ENCODE data around the gene CANT1.
"Not testable (repeated sequence)": the region's sequence is repeated elsewhere in the genome, so short reads cannot be mapped to it uniquely, and the experiment has no call there.

The CANT1 gene

DNA sequence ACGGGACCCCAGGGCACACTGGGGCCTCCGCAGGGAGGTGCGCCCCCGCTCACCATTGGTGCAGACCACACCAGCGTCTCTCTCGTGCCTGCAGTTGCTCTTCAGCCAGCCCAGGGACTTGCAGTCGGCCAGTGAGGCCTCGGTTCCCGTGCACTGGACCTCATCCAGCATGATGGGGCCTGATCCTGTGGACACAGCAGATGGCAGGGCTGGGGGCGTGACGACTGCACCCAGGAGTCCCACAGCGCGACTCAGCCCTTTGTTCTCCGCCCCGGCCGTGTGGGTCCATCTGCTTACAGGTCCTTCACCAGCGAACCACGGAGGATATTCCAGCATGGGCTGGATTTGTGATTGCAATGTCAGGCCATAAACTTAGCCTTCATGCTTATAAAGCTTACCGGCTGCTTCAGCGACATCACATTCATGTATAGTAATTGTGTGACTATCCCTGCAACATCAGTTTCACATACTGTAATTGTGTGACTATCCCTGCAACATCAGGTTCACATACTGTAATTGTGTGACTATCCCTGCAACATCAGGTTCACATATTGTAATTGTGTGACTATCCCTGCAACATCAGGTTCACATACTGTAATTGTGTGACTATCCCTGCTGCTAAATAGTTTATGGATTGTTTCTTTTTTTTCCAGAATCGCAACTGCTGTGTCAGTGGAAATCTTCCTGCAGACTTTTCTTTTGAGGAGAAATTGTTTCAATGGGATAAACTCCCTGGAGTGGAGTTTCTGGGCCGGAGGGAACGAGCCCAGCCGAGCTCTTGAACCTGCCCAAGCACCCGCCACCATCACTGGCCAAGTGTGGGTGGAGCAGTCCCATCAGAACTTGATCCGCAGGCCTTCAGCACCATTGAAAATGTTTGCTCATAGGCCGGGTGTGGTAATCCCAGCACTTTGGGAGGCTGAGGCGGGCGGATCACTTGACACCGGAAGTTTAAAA, 34.7 kb downstream of the CANT1 start:
- no peak for DNase-seq

DNA sequence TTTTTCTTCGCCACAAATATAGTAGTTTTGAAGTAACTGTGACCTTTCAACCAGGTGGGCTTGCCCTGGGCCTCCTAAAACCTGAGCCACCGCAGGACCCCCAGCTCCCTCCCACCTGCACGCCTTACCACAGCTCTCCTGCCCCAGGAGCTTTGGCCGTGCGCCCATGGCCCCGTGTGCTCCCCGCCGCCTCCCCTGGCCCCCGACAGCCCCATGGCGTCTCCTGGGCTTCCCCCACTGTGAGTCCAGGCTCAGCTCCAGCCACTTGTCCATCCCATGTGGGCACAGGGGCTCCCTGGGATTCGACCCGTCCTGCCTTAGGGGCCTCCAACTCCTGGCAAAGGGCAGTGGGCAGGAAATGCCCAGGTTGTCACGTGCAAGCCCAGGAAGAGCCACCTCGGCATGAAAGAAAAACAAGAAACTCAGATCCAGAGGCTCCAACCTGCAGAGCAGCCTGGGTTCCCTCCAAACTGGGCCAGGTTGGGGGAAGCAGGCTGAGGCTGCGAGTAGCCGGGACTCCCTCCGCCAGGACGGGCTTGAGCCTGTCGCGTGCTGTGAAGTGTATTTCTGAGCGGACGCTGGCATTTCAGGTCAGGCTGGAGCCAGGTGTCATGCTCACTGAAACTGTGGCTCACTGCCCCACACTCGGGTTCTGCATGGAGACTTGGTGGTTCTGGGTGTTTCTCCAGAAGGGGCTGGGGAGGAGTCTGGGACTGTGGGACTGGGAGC, 35.6 kb downstream of the CANT1 start:
- no peak for DNase-seq

DNA sequence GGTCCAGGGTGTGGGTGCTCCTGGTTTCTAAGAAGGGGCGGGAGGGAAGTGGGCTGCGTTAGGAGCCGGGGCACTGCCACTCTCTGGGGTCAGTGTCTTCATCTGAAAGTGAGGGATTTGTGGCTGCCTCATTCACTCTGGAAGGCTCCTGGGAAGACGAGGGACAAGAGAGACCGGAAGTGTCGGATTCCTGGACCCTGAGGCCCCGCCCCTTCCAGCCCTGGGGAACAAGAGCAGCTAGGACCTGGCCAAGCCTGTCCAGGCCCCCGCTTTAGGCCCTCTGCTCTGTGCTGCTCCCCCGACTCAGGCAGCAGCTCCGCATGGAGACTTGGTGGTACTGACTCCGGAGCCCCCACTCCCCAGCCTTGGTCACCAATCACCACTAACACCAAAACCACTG, 36.4 kb downstream of the CANT1 start:
- DNase-seq = no peak

DNA sequence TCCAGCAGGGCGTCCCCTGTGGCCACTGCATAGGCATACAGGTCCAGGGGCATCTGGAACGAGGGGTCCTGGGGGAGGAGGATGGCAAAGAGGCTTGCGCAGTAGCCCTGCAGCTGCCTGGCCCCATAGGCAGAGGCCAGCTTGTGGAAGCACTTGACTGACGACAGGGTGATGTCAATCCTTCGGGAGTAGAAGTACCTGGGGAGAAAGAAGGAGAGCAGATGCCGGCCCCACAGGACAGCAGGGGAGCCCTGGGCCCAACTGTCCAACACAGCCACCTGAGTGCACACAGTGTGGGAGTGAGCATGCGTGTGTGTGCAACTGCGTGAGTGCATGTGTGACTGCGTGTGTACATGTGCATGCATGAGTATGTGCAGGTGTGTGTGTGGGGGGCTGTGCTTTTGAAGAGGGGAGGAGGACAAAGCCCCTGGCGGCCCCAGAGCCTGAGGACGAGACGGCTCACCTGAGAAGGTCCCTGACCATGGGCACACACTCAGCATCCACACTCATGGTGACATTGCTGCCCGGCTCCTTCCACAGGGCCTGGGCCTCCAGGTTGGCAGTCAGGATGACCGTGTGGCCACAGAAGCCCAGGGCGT, 37.0 kb downstream of the CANT1 start:
- DNase-seq = no peak

DNA sequence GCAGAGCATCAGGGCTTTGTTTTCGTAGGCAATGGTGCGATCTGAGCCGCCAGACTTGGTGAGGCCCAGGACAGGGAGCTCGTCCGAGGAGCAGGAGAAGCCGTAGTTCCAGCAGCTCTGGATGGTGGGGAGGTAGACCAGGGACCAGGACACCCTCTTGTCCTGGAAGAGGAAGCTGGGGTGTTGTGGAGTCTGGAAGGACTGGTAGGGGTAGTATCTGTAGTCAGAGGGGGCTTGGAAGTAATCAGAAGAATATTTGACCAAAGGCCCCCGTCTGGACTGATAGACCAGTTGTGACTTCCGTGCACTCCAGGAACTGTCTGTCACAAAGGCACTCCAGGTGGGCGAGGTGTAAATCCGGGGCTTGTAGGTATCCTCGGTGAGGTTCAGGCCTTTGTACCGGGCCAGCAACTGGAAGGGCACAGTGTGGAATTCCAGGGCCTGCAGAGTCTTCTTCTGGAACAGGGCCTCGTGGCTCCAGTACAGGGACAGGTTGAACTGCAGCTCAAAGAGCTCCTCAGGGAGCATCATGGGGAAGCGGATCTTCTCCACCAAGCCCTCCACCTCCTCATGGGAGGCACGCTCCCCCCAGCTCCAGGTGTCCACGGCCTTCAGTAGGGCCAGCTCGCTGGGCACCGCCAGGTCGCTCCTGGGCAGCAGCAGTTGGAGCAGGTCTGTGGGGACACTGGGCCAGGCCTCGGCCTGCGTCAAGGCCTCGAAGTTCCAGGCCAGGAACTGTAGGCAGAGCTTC, 37.6 kb downstream of the CANT1 start:
- no peak for DNase-seq

DNA sequence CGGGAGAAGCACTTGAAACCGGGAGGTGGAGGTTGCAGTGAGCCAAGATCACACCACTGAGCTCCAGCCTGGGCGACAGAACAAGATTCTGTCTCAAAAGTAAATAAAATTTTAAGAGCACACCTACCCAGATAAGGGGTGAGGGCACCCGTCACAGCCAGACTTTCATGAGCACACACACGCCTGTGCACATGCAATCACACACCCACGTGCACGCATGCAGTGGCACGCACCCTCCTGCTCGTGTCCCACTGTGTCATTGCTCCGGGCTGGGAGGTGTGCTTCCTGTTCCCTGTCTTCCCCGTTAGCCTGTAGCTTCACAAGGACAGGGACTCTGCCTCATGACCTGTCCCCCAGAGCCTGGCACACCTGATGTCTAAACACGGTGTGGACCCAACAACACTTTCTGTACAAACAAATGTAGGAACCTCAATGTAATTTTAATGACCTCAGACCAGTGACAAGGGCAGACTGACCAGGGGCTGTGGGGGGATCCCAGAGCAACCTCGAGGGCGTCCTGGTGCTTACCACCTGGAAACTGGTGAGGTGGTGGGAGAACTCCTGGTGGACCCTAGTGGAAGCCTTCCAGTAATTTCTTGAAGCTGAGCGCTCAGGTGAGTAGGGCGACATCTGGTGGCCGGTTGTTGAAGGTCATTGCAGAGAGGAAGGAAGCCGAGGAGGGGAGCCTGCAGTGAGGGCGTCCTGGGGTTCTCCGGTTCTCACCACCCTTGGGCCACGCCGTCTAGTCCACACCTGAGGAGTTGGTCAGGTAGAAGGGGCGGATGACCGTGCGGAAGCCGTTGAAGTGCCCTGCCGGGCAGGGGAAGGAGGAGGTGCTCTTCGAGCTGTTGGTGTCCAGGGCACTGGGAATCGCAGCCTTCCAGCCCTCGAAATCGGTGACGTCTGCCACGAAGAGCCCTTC, 38.5 kb downstream of the CANT1 start:
- peak; percentile 36 for DNase-seq

DNA sequence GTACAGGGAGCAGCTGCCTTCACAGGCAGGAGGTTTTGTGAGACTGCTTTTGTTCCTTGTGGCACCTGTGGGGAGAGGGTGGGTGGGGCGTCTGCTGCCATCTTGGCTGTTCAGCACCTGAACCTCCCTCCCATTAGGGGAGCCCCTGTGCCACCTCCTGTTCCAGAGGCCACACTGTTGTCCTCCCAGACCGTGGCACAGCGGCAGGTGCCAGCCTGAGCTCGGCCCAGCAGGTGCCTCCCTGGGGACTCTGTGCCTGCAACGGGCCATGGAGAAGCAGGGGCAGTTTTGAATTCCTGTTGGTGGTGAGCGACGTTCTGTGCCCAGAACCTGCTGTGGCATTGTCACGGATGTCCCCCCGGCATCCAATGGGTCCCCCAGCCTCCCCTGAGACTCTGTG, 39.7 kb downstream of the CANT1 start:
- no peak for DNase-seq

DNA sequence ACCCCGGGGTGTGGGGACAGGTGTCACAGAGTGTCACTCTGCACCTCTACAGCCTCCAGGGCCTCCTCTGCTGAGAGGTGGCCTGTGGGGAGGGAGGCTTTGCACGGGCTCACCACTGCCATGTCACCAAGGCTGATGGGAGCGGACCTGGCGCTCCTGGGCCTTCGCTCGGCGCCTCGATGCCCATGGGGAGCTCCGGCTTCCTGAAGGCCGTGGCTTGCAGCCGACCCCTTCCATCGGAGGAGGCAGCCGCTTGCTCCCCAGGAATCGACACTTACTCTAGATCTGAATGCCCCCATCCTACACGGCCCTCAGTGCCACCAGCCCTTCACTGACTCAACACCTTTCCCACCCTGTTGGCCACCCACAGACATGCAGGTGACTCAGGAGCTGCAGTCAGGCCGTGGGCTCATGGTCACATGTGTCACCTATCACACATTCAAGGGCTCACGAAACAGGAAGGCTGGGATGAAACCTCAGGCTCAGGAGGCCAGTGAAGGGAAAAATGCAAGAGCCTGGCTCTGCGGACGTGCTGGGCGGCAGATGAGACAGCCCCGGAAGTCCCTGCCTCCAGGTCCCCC, 41.7 kb downstream of the CANT1 start:
- DNase-seq = no peak

DNA sequence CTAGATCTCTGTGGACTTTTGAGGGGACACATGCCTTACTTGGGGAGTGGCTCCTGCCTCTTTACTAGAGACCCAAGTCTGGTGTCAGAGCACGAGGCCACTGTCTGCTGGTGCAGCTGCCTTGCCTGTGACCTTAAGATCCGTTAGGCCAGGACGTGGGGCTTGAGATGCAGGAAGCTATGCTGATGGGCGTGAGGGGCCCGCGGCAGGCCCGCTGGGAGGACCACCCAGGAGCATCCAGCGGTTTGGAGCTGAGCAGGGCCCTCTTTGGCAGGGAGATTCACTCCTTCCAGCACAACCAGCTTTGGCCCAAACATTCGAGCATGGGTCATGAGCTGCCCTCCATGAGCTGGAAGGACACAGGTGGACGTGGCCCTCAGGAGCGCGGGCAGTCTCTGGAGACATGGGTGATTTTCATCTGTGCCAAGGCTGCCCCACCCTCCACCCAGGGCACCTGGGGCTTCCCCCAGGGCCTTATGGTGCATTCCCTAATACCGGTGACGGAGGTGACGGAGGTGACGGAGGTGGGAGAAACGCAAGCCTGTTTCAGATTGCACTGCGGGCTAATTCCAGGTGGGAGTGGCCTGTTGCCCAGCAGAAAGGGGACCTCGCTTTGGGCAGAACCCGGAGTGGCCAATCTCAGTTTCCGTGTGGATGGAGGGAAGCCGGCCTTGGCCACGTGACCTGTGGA, 42.5 kb downstream of the CANT1 start:
- no peak for DNase-seq

DNA sequence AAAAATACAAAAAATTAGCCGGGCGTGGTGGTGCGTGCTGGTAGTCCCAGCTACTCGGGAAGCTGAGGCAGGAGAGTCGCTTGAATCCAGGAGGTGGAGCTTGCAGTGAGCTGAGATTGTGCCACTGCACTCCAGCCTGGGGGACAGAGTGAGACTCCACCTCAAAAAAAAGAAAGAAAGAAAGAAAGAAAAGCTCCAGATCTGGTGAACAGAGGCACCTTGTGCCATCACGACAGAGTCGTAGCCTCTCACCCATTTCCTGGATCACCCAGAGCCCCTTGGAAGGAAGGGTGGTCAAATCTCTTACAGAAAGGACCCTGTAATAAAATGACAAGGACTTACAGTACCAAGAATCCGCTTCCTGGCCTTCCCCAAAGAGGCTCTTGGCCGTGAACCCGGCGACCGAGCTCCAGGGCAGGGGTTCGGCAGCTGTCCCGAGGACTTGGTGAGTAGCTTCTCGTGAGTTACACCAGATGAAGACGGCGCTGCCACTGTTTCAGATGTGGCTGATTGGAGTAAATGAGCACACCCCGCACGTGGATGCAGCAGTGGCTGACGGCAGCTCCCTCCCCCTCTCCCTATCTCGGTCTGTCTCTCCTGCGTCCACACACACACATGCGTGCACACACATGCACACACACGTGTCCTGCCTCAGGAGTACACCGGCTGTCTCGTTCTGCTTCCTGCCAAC, 43.3 kb downstream of the CANT1 start:
- DNase-seq = no peak

DNA sequence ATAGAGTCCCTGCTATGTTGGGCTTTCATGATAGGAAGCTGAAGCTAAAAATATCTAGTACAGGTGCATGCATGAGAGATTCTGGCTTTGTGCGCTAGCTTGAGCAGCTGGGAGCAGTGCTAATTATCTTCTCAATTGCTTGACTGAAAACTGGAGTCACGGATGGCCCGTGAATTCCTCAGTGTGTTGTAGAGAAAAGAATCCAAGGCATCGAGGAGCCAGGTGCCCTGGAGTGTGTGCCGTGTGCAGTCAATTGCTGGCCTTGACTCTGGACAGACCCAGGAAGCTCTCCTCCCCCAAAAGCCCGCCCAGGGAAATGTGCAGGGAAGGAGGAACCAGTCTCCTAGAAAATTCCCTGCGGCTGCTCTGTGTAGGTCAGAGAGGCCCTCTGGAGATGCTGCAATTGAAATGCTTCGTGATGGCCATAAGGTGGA, 44.1 kb downstream of the CANT1 start:
- DNase-seq = peak; percentile 19

DNA sequence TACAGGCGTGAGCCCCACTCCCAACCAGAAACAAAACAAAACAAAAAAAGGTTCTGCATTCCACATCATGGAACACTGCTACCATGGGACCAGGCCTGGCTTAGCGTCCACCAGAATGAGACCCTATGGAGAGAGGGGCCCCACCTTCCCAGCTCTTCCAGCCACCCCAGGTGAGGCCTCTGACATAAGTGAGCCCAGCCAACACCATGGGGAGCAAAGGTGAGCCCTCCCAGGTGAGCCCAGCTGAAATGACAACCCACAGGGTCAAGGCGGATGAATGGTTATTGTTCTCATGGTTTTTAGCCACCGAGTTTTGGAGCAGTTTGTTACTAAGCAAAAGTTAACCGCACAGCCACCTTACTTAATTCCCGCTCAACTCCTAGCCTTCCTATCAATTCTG, 46.2 kb downstream of the CANT1 start:
- DNase-seq = no peak

DNA sequence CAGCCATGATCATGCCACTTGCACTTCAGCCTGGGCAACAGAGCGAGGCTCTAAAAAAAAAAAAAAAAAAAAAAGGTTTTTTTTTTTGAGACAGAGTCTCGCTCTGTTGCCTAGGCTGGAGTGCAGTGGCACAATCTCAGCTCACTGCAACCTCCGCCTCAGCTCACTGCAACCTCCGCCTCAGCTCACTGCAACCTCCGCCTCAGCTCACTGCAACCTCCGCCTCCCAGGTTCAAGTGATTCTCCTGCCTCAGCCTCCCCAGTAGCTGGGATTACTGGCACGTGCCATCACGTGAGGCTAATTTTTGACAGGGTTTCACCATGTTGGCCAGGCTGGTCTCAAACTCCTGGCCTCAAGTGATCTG, 46.6 kb downstream of the CANT1 start:
- not testable (repeated sequence) for DNase-seq

DNA sequence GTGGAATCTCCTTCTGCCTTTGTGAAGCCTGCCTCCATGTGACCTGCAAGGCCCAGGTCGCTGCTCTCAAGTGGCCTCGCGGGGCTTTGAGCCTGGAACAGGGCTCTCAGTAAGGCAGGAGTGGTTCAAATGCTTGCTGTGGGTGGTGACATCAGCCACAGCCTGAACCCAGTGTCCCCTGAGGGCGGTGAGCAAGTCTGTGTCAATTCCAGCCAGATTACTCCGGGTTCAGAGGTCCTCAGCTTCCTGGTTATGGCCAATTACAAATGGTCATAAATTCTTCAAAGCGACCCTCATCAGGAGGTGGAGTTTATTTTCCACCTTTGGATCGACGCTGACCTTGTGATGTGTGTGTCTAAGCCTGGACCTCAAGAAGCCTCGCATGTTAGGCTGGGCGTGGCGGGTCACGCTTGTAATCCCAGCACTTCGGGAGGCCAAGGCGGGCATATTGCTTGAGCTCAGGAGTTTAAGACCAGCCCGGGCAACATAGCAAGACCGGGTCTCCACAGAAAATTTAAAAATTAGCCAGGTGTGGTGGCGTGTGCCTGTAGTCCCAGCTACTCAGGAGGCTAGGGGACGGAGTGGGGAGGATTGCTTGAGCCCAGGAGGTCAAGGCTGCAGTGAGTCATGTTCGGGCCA, 47.1 kb downstream of the CANT1 start:
- no peak for DNase-seq

DNA sequence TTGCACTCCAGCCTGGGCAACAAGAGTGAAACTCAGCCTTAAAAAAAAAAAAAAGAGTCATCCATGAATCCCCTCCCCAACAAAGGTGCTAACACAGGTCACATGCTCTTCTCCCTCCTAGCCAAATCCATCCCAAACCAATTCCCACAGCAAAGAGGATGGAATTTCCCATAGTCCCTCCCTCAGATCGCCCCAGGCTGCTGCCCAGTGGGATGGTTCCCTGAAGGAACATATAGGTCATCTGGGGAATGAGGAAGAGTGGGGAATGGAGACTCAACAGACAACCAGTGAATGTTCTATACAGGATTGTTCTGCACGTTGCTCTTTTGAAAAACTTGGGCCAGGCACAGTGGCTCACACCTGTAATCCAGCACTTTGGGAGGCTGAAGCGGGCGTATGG, 48.0 kb downstream of the CANT1 start:
- no peak for DNase-seq

DNA sequence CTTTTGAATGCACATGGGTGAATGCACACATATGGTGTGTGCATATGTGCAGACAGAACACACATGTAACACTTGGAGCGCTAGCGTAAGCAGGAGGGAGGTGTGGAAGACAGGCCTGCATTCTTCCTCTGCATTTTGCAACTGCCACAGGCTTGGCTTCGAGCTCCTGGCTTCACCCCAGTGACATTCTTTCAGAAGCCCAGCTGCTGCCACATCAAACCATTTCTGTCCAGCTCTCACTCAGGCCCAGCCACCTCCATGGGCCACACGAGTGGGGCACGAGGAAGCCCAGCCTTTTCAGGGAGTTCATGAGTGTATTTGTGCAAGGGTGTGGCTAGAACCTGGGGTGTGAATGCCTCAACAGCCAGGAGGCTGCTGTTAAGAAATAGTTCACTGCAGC, 48.6 kb downstream of the CANT1 start:
- DNase-seq = no peak

DNA sequence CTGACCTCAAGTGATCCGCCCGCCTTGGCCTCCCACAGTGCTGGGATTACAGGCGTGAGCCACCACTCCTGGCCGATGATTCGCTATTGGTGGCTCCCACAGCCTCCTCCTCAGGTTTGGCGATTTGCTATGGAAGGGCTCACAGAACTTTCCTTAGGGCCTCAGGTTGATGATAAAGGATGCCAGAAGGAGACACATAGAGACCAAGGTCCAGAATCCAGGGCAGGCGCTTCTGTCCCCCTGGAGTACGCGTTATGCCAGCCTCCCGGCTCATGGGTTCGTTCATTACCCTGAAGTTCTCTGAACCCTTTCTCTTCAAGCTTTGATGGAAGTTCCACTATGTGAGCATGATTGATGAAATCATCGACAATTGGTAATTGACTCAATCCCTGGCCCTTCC, 49.8 kb downstream of the CANT1 start:
- no peak for DNase-seq

DNA sequence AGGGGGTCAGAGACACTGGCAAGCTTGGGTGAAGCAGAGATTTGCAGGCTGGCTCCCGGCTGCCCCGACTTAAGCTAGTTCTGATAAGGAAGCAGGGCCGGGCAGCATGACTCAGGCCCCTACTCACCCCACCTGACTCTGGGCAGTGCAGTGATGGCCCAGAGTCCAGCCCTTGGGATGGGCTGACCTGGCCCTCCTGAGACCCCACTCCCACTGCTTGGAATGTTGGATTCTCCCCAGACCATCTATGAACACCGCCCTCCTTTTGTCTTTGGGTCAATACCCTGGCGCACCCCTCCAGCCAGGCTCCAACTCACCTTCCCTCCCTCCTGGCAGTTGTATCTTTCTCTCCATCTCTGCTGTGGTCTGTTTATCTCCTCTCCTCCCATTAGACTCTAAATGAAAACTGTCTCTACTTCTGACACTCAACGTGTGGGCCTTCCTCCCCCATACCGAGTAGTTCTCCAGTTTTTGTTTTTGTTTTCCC, 50.9 kb downstream of the CANT1 start:
- DNase-seq = no peak

DNA sequence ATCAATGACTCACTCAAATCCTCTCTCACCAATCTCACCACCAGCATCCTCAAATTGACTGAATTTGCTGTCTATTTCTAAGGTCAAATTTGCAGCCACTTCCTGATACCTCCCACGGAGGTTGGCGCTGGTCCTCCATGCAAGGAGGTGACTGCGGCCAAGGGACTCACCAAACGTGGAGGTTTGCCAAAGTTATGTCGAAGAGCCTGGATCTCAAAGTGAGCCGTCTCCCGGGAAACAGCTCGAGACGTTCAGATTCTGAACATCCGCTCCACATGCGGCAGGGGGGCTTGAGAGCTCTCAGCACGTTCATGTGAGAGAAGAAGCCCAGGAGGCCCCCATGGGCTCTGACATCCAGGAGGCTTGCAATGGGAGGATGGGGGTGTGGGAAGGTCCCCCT, 52.4 kb downstream of the CANT1 start:
- no peak for DNase-seq

DNA sequence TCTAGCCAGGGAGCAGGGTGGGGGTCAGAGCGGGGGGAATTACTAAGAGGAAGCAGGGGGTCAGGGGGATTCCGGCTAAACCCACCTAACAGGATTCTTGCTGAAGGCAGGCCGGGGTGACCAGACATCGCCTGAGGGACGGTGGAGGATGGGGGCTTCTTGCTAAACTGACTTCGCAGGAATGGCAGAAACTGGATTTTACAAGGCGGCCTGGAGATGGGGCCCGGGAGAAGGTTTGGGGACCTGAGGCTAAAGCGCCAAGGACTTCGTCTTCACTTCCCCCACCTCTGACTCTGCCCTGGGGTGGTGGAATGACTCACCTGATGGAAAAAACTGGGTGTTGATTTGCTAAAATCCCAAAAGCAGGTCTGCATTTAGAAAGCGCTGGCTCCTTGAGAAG, 53.3 kb downstream of the CANT1 start:
- no peak for DNase-seq

All from NCI-H1436 treated with DMSO at 0.1 percent for 48 hours (cell line).